A673 (cell line): ENCODE measurements around the gene TADA2A. TPM values are rescaled to one million over a fixed set of nuclear protein-coding genes. Genes with fewer than 3 reads are reported as not detected.

Source experiments
- BruUV-seq: library from RNA; stranded (reverse); fragments of 400-500 nt; replicated peaks from 2 replicates; lab custom pipeline; 2021; lab: Mats Ljungman, UMichigan
- CTCF ChIA-PET: fragments of 300-600 bp; sonication (Branson Sonifier 250); formaldehyde crosslinking; loops from one replicate; lab custom pipeline; 2022; ENCODE audit warnings: antibody characterized with exemption; lab: Charles Lee
- POLR2A ChIA-PET: fragments of 300-600 bp; sonication (Branson Sonifier 250); formaldehyde crosslinking; loops from one replicate; lab custom pipeline; 2022; ENCODE audit warnings: antibody characterized with exemption; ENCODE audit not compliant: low non-redundant PET; lab: Charles Lee
- DNase-seq: peaks from one replicate; pipeline ENCODE4 v3.0.0-alpha.2; 2015; ENCODE audit warnings: low spot score
- H3K27ac ChIP-seq: fragments of 200-600 bp; sonication (generic); 2 replicates; pipeline ENCODE4 v1.5.1; 2016; ENCODE audit warnings: mixed run types, low read depth, mild to moderate bottlenecking, mixed read lengths, antibody characterized with exemption, low read length; ENCODE audit not compliant: poor library complexity, severe bottlenecking
- H3K27me3 ChIP-seq: fragments of 200-600 bp; sonication (generic); replicated peaks from 2 replicates; pipeline ENCODE4 v1.6.1; 2017; ENCODE audit warnings: mixed run types, low read depth, mild to moderate bottlenecking, mixed read lengths, antibody characterized with exemption, low read length; ENCODE audit not compliant: insufficient read depth, poor library complexity
- H3K36me3 ChIP-seq: fragments of 200-600 bp; sonication (generic); 2 replicates; pipeline ENCODE4 v1.6.1; 2016; ENCODE audit warnings: mixed run types, mild to moderate bottlenecking, mixed read lengths, antibody characterized with exemption, low read length; ENCODE audit not compliant: insufficient read depth, poor library complexity, severe bottlenecking
- H3K4me1 ChIP-seq: fragments of 200-600 bp; sonication (generic); 2 replicates; pipeline ENCODE4 v1.6.1; 2017; ENCODE audit warnings: mixed run types, mild to moderate bottlenecking, mixed read lengths, antibody characterized with exemption, low read length; ENCODE audit not compliant: insufficient read depth, poor library complexity, severe bottlenecking
- H3K4me3 ChIP-seq: fragments of 200-600 bp; sonication (generic); 2 replicates; pipeline ENCODE4 v1.5.1; 2016; ENCODE audit warnings: low read depth, mixed run types, mild to moderate bottlenecking, mixed read lengths, low read length; ENCODE audit not compliant: poor library complexity, severe bottlenecking
- H3K9me3 ChIP-seq: fragments of 200-600 bp; sonication (generic); 2 replicates; pipeline ENCODE4 v1.6.1; 2016; ENCODE audit warnings: mixed run types, low read depth, mild to moderate bottlenecking, mixed read lengths, antibody characterized with exemption, low read length; ENCODE audit not compliant: poor library complexity, severe bottlenecking
- EZH2 ChIP-seq: fragments of 200-600 bp; sonication (generic); IDR thresholded peaks from 2 replicates; pipeline ENCODE4 v1.6.1; 2017; ENCODE audit warnings: borderline replicate concordance, low read depth, mild to moderate bottlenecking, mixed read lengths, antibody characterized with exemption, low read length; ENCODE audit not compliant: poor library complexity, severe bottlenecking
- intact Hi-C: fragments of 100-400 bp; cut with micrococcal nuclease; formaldehyde crosslinking; loops from one replicate; pipeline ENCODE4 v1.10.0; 2022; ENCODE audit not compliant: unreplicated experiment
- total RNA-seq: library from RNA; stranded (reverse); gene quantifications from 2 replicates; pipeline ENCODE4 v1.2.3, GENCODE V29; 2021
- TF ChIP-seq, protein P1 (sequence below): fragments of 300-800, 200-600 bp; sonication (generic); conservative IDR thresholded peaks from 2 replicates; pipeline ENCODE4 v1.5.1; 2017; ENCODE audit warnings: low read depth, mild to moderate bottlenecking, antibody characterized with exemption, low read length, moderate library complexity, mixed read lengths

TADA2A gene
- total RNA-seq, 1 experiment from 2014 or later, result 17.9 TPM

DNA sequence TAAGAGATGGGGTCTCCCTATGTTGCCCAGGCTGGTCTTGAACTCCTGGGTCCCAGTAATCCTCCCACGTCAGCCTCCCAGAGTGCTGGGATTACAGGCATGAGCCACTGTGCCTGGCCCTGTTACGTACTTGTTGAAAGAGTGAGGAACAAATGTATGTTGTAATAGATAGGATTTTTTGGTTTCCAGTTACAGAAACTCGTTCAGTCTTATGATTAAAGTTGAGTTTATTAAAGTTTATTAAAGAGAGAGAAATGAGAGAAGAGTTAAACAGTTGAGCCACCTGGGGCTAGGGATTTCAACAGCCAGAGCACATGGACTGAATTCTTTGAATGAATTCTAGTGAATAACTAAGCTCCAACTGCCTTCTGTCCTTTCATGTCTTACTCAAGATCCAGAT is 3.7 kb downstream of the TADA2A start:
- POLR2A ChIA-PET, result no interaction called here
- DNase-seq, result no peak
- BruUV-seq, result no TSS peak
- Histone ChIP-seq H3K27me3 (no peaks in the 10 kb centered on the region), H3K27ac (no peak overlapping the region), H3K36me3 (peaks cover 13% of the 10 kb centered on the region), H3K4me1 (no peaks in the 10 kb centered on the region), H3K9me3 (no peaks in the 10 kb centered on the region), H3K4me3 (no peak overlapping the region)
- no peak for TF ChIP-seq EZH2
- TF ChIP-seq, protein P1, sequence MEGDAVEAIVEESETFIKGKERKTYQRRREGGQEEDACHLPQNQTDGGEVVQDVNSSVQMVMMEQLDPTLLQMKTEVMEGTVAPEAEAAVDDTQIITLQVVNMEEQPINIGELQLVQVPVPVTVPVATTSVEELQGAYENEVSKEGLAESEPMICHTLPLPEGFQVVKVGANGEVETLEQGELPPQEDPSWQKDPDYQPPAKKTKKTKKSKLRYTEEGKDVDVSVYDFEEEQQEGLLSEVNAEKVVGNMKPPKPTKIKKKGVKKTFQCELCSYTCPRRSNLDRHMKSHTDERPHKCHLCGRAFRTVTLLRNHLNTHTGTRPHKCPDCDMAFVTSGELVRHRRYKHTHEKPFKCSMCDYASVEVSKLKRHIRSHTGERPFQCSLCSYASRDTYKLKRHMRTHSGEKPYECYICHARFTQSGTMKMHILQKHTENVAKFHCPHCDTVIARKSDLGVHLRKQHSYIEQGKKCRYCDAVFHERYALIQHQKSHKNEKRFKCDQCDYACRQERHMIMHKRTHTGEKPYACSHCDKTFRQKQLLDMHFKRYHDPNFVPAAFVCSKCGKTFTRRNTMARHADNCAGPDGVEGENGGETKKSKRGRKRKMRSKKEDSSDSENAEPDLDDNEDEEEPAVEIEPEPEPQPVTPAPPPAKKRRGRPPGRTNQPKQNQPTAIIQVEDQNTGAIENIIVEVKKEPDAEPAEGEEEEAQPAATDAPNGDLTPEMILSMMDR, result no peak
- intact Hi-C loops, result no loop called here
- CTCF ChIA-PET, result no interaction called here

DNA sequence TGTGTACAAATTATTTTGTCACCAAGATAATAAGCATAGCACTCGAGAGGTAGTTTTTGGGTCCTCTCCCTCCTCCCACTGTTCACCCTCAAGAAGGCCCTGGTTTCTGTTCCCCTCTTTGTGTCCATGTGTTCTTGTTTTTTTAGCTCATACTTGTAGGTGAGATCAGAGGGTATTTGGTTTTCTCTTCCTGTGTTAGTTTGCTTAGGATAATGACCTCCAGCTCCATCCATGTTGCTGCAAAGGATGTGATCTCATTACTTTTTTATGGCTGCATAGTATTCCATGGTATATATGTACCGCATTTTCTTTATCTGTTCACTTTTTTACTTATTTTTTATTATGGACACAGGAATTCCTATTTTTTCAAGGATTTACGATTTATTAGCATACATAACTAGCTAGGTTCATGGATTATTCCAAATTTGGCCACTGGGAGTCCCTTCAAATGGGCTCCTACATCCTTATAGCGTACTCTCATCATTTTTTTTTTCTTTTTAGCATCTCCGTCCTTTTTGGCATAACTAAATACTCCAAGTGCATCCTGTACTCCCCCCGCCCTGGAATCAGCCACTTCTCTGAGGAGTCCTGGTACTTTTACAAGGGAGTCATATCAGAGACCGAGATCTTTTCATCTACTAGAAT is 7.3 kb downstream of the TADA2A start:
- ChIA-PET CTCF (interaction anchor here (0.6 kb wide), 1 partner anchor 9 kb away, joined by 3 read pairs; no protein-coding TSS in a partner anchor), POLR2A (no interaction called here)
- intact Hi-C loops, result no loop called here
- no peaks in the 10 kb centered on the region for H3K4me1 ChIP-seq
- TF ChIP-seq EZH2, result no peak
- TF ChIP-seq, protein P1, result peak; percentile 32; the same call in 1 of the 2 replicates
- BruUV-seq, result no TSS peak
- no peaks in the 10 kb centered on the region for H3K9me3 ChIP-seq
- no peaks in the 10 kb centered on the region for H3K27me3 ChIP-seq
- no peak overlapping the region for H3K4me3 ChIP-seq
- H3K27ac ChIP-seq, result no peak overlapping the region
- H3K36me3 ChIP-seq, result peaks cover 15% of the 10 kb centered on the region
- DNase-seq, result peak; percentile 7

DNA sequence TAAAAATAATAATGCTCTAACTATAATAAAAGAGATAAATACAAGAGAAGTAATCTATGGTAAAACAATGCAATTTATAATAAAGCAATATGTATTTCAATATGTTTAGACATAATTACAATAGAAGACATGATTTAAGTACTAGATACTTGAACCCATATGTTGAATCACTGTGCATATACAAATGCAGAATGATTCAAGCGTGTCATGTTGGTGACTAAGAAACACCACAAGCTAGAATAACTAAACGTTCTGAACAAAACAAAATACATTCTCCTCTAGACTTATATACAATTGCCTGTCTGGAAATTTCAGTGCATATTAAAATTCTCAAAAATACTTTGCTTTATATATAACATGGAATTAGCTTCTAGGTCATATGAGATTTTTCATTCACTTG is 11.2 kb downstream of the TADA2A start:
- intact Hi-C loops, result no loop called here
- BruUV-seq, result no TSS peak

More for the DNA sequence above, 11.2 kb downstream of the TADA2A start:
- no peak overlapping the region for H3K27ac ChIP-seq
- no peaks in the 10 kb centered on the region for H3K27me3 ChIP-seq
- H3K9me3 ChIP-seq, result no peaks in the 10 kb centered on the region
- no peak for DNase-seq
- H3K4me3 ChIP-seq, result no peak overlapping the region
- peaks cover 15% of the 10 kb centered on the region for H3K36me3 ChIP-seq
- no peaks in the 10 kb centered on the region for H3K4me1 ChIP-seq
- POLR2A ChIA-PET, result no interaction called here
- CTCF ChIA-PET, result no interaction called here
- TF ChIP-seq, protein P1, result no peak
- no peak for TF ChIP-seq EZH2
